ENCODE results near the gene ZNF287.

Gene ZNF287

DNA sequence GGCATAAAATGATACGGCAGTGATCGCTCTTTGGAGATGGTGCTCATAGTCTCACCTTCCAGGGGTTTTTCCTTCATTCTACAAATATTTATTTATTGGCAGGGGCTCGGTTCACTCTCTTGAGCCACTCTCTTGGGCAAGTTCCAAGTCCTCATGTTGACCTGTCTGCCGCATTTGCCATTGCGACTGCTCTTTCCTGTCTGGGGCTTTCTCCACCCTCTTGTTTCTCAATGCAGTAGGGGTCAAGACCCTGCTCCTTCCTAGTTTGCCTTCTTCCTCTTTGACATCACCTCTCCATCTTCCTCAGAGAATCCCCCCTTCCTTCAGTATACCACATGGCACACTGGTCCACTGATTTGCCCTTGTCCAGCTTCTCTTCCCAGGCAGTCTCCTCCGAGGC, 55.1 kb downstream of the ZNF287 start:
- Histone ChIP-seq H3K27me3 (ENCODE audit: low read length) (no peaks in the 10 kb centered on the region), H3K4me3 (ENCODE audit: insufficient read depth, low read length, poor library complexity, severe bottlenecking) (no peak overlapping the region), H3K79me2 (ENCODE audit: insufficient read depth, low read length) (no peaks in the 10 kb centered on the region), H3K9me3 (ENCODE audit: insufficient read depth, low read length) (no peaks in the 10 kb centered on the region), H3K36me3 (ENCODE audit: low read length) (no peaks in the 10 kb centered on the region), H3K9me2 (replicated peaks; ENCODE audit: insufficient read depth, low read length) (no peaks in the 10 kb centered on the region), H3K4me2 (ENCODE audit: low read depth, low read length, poor library complexity, severe bottlenecking) (no peak overlapping the region), H4K20me1 (ENCODE audit: low read depth, low read length) (no peaks in the 10 kb centered on the region), H2AFZ (ENCODE audit: low read depth, low read length, severe bottlenecking) (no peak overlapping the region), H3K27ac (ENCODE audit: low read depth, low read length) (no peak overlapping the region), H3K9ac (ENCODE audit: low read length) (no peak overlapping the region), H3F3A (ENCODE audit: insufficient read depth) (no peaks in the 10 kb centered on the region)
- TF ChIP-seq, protein P1, sequence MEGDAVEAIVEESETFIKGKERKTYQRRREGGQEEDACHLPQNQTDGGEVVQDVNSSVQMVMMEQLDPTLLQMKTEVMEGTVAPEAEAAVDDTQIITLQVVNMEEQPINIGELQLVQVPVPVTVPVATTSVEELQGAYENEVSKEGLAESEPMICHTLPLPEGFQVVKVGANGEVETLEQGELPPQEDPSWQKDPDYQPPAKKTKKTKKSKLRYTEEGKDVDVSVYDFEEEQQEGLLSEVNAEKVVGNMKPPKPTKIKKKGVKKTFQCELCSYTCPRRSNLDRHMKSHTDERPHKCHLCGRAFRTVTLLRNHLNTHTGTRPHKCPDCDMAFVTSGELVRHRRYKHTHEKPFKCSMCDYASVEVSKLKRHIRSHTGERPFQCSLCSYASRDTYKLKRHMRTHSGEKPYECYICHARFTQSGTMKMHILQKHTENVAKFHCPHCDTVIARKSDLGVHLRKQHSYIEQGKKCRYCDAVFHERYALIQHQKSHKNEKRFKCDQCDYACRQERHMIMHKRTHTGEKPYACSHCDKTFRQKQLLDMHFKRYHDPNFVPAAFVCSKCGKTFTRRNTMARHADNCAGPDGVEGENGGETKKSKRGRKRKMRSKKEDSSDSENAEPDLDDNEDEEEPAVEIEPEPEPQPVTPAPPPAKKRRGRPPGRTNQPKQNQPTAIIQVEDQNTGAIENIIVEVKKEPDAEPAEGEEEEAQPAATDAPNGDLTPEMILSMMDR (IDR thresholded peaks at IDR 0.05; ENCODE audit: insufficient read depth, low read length, poor library complexity, severe bottlenecking): no peak
- no peak for TF ChIP-seq EZH2phosphoT487 (conservative IDR thresholded peaks at IDR 0.05; ENCODE audit: low read length)

DNA sequence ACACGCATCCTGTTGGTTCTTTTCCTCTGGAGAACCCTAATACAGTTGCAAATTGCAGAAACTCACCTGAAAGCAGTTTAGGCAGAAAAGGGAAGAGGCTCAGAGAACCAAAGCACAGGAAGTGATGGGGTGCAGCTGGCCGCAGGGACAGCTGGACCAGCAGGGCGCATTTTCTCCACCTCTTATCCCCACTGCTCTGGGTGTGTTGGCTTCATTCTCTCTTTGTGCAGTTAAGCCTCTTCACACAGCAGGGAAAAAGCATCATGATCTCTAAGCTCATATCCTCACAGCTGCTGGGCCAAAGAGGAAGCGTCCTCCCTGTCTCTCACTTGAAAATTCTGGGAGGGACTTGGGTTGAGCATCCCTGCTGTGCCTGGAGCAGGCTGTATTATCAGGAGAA, 57.0 kb downstream of the ZNF287 start:
- Histone ChIP-seq H2AFZ (ENCODE audit: low read depth, low read length, severe bottlenecking) (no peak overlapping the region), H3K4me2 (ENCODE audit: low read depth, low read length, poor library complexity, severe bottlenecking) (no peak overlapping the region), H3K4me3 (ENCODE audit: insufficient read depth, low read length, poor library complexity, severe bottlenecking) (no peak overlapping the region)

DNA sequence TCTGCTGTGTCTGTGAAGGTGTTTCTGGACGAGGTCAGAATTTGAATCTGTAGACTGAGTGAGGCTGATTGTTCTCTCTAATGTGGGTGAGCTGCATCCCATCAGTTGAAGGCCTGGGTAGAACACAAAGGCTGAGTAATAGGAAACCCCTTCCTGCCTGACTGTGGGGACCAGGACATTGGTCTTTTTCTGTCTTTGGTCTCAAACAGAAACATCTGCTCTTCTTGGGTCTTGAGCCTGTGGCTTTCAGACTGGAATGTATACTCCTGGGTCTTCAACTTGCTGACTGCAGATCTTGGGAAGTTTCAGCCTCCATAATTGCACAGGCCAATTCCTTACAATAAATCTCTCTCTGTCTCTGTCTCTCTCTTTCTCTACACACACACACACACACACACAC, 57.4 kb downstream of the ZNF287 start:
- Histone ChIP-seq H3K27me3 (ENCODE audit: low read length) (no peaks in the 10 kb centered on the region), H3K9me2 (replicated peaks; ENCODE audit: insufficient read depth, low read length) (no peaks in the 10 kb centered on the region), H3K4me2 (ENCODE audit: low read depth, low read length, poor library complexity, severe bottlenecking) (no peak overlapping the region), H3K4me3 (ENCODE audit: insufficient read depth, low read length, poor library complexity, severe bottlenecking) (no peak overlapping the region), H3K36me3 (ENCODE audit: low read length) (no peaks in the 10 kb centered on the region), H3F3A (ENCODE audit: insufficient read depth) (no peaks in the 10 kb centered on the region), H4K20me1 (ENCODE audit: low read depth, low read length) (no peaks in the 10 kb centered on the region), H3K79me2 (ENCODE audit: insufficient read depth, low read length) (no peaks in the 10 kb centered on the region), H3K27ac (ENCODE audit: low read depth, low read length) (no peak overlapping the region), H3K9me3 (ENCODE audit: insufficient read depth, low read length) (no peaks in the 10 kb centered on the region), H2AFZ (ENCODE audit: low read depth, low read length, severe bottlenecking) (no peak overlapping the region), H3K9ac (ENCODE audit: low read length) (no peak overlapping the region)
- no peak for TF ChIP-seq EZH2phosphoT487 (conservative IDR thresholded peaks at IDR 0.05; ENCODE audit: low read length)
- TF ChIP-seq, protein P1 (IDR thresholded peaks at IDR 0.05; ENCODE audit: insufficient read depth, low read length, poor library complexity, severe bottlenecking): no peak

More for the DNA sequence above, 57.0 kb downstream of the ZNF287 start:
- Histone ChIP-seq H4K20me1 (ENCODE audit: low read depth, low read length) (no peaks in the 10 kb centered on the region), H3K27ac (ENCODE audit: low read depth, low read length) (no peak overlapping the region), H3K27me3 (ENCODE audit: low read length) (no peaks in the 10 kb centered on the region), H3F3A (ENCODE audit: insufficient read depth) (no peaks in the 10 kb centered on the region), H3K9me2 (replicated peaks; ENCODE audit: insufficient read depth, low read length) (no peaks in the 10 kb centered on the region), H3K9me3 (ENCODE audit: insufficient read depth, low read length) (no peaks in the 10 kb centered on the region), H3K36me3 (ENCODE audit: low read length) (no peaks in the 10 kb centered on the region), H3K9ac (ENCODE audit: low read length) (no peak overlapping the region), H3K79me2 (ENCODE audit: insufficient read depth, low read length) (no peaks in the 10 kb centered on the region)
- TF ChIP-seq, protein P1 (IDR thresholded peaks at IDR 0.05; ENCODE audit: insufficient read depth, low read length, poor library complexity, severe bottlenecking): no peak
- TF ChIP-seq EZH2phosphoT487 (conservative IDR thresholded peaks at IDR 0.05; ENCODE audit: low read length): no peak

Data from SU-DHL-6 (cell line).